Astrocyte (in vitro differentiated cells and primary cell): ENCODE data around the gene FUT9.

ENCODE experiments used
- EZH2 ChIP-seq: IDR thresholded peaks from 2 replicates; pipeline ENCODE4 v1.6.1; 2012; ENCODE audit warnings: mild to moderate bottlenecking, low read length, inconsistent platforms; ENCODE audit not compliant: insufficient read depth
- TF ChIP-seq, protein P1 (sequence below): IDR thresholded peaks from 2 replicates; pipeline ENCODE4 v1.5.1; 2011; ENCODE audit warnings: low read depth, mild to moderate bottlenecking, inconsistent platforms, low read length, moderate library complexity; ENCODE audit not compliant: insufficient read depth

DNA sequence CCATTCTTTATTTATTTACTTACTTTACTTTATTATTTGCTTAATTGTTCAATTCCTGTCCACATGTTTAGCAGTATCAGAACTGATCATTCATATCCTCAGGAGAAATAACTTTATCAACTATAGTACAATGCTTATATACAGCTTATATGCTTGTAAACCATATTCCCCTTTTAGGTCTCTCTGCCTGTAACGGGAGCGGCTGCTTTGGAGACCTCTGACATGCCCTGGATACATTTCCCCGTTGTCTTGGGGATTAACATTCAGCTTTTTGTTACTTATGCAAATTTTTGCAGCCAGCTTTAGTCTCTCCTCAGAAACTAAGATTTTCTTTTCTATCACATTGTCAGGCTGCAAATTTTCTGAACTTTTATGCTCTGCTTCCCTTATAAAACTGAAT is 17.6 kb upstream of the FUT9 start:
- TF ChIP-seq, protein P1, sequence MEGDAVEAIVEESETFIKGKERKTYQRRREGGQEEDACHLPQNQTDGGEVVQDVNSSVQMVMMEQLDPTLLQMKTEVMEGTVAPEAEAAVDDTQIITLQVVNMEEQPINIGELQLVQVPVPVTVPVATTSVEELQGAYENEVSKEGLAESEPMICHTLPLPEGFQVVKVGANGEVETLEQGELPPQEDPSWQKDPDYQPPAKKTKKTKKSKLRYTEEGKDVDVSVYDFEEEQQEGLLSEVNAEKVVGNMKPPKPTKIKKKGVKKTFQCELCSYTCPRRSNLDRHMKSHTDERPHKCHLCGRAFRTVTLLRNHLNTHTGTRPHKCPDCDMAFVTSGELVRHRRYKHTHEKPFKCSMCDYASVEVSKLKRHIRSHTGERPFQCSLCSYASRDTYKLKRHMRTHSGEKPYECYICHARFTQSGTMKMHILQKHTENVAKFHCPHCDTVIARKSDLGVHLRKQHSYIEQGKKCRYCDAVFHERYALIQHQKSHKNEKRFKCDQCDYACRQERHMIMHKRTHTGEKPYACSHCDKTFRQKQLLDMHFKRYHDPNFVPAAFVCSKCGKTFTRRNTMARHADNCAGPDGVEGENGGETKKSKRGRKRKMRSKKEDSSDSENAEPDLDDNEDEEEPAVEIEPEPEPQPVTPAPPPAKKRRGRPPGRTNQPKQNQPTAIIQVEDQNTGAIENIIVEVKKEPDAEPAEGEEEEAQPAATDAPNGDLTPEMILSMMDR: no peak
- TF ChIP-seq EZH2: no peak
